HepG2 (cell line): ENCODE measurements around the gene ERF. TPM values are rescaled to one million over a fixed set of nuclear protein-coding genes. Genes with fewer than 3 reads are reported as not detected.

Experiments
- ATAC-seq: fragments of 200-7000 bp; cut with Tn5 transposase; 3 replicates; pipeline ENCODE4 v1.9.1; 2020; ENCODE audit warnings: mild to moderate bottlenecking, moderate library complexity
- BruUV-seq: library from RNA; stranded (reverse); fragments of 400-500 nt; replicated peaks from 2 replicates; lab custom pipeline; 2021; lab: Mats Ljungman, UMichigan
- CTCF ChIA-PET: fragments of 300-600 bp; formaldehyde crosslinking; extraction: SDS; loops from one replicate; lab custom pipeline; 2021; ENCODE audit warnings: low total read pairs, inconsistent platforms, low intra/inter-chr PET ratio; lab: Yijun Ruan, JAX
- POLR2A ChIA-PET: fragments of 350-600 bp; sonication (Branson Sonifier 250); formaldehyde crosslinking; loops from one replicate; lab custom pipeline; 2020; ENCODE audit warnings: antibody characterized with exemption, inconsistent platforms; lab: Yijun Ruan, JAX
- DNase-seq: peaks from one replicate; pipeline ENCODE4 v3.0.0-alpha.2; 2015; ENCODE audit warnings: low spot score
- FAIRE-seq: peaks from 3 replicates; lab custom pipeline; 2011; peaks lifted over from hg19 to GRCh38; lab: Jason Lieb, UNC
- H2AFZ ChIP-seq: one replicate; pipeline ENCODE4 v1.6.1; 2011; ENCODE audit warnings: low read length, inconsistent platforms
- H3K27ac ChIP-seq: fragments of 300-600 bp; 3 replicates; pipeline ENCODE4 v1.8.0; 2011; ENCODE audit warnings: mixed run types, mild to moderate bottlenecking, mixed read lengths, low read length, inconsistent platforms; ENCODE audit not compliant: insufficient read depth; ENCODE audit errors: extremely low read length
- H3K27me3 ChIP-seq, 2 experiments: fragments of 200-600 bp in 1 of 2; 2 replicates in 1 of 2; 3 replicates in 1 of 2; pipeline versions ENCODE4 v1.6.0 to v1.8.0; 2011; ENCODE audit warnings: low read length in 2 of 2, mild to moderate bottlenecking in 2 of 2, moderate library complexity in 2 of 2, inconsistent platforms in 1 of 2; ENCODE audit not compliant: insufficient read depth in 2 of 2, control insufficient read depth in 1 of 2
- H3K36me3 ChIP-seq, 2 experiments: fragments of 200-600 bp in 1 of 2; replicated peaks in 1 of 2; 2 replicates in 1 of 2; 3 replicates in 1 of 2; pipeline versions ENCODE4 v1.5.1 to v1.8.0; 2011; ENCODE audit warnings: low read length in 2 of 2, inconsistent platforms in 1 of 2; ENCODE audit not compliant: insufficient read depth in 2 of 2, control insufficient read depth in 1 of 2
- H3K4me1 ChIP-seq: 2 replicates; pipeline ENCODE4 v1.5.1; 2012; ENCODE audit warnings: low read length, inconsistent platforms; ENCODE audit not compliant: insufficient read depth
- H3K4me2 ChIP-seq: 2 replicates; pipeline ENCODE4 v1.6.0; 2011; ENCODE audit warnings: low read depth, low read length, inconsistent platforms
- H3K4me3 ChIP-seq, 3 experiments: fragments of 200-600 bp in 1 of 3; sonication (generic), shearing (Covaris generic) in 1 of 3; replicated peaks in 1 of 3; 2 replicates each; pipeline ENCODE4 v1.5.1; 2011 to 2016; ENCODE audit warnings: low read length in 3 of 3, inconsistent platforms in 2 of 3, low read depth in 2 of 3, mild to moderate bottlenecking in 2 of 3, control low read depth in 1 of 3, mixed read lengths in 1 of 3; ENCODE audit not compliant: insufficient read depth in 1 of 3
- H3K79me2 ChIP-seq: one replicate; pipeline ENCODE4 v1.6.1; 2011; ENCODE audit warnings: low read length, inconsistent platforms; ENCODE audit not compliant: insufficient read depth
- H3K9ac ChIP-seq: 2 replicates; pipeline ENCODE4 v1.6.0; 2011; ENCODE audit warnings: mild to moderate bottlenecking, low read depth, low read length, inconsistent platforms; ENCODE audit not compliant: insufficient read depth
- H3K9me3 ChIP-seq: 2 replicates; pipeline ENCODE4 v1.5.1; 2012; ENCODE audit warnings: mild to moderate bottlenecking, low read length
- H4K20me1 ChIP-seq: 2 replicates; pipeline ENCODE4 v1.6.0; 2011; ENCODE audit warnings: inconsistent platforms, mild to moderate bottlenecking, low read length, moderate library complexity; ENCODE audit not compliant: insufficient read depth
- ARID5B ChIP-seq: IDR thresholded peaks from 2 replicates; pipeline ENCODE4 v1.4.0; 2020; ENCODE audit warnings: mild to moderate bottlenecking, missing genetic modification reagents
- CTCF ChIP-seq: sonication (generic); formaldehyde crosslinking; IDR thresholded peaks from 2 replicates; pipeline ENCODE4 v1.5.0; 2020; ENCODE audit warnings: mild to moderate bottlenecking, missing genetic modification reagents, moderate library complexity
- FOXO4 ChIP-seq: sonication (generic); formaldehyde crosslinking; conservative IDR thresholded peaks from 2 replicates; pipeline ENCODE4 v1.8.1; 2023; ENCODE audit warnings: missing genetic modification reagents
- KMT2A ChIP-seq: sonication (generic); formaldehyde crosslinking; IDR thresholded peaks from 2 replicates; pipeline ENCODE4 v1.4.0; 2020; ENCODE audit warnings: missing genetic modification reagents
- NFATC3 ChIP-seq: sonication (generic); formaldehyde crosslinking; IDR thresholded peaks from 2 replicates; pipeline ENCODE4 v1.5.1; 2020; ENCODE audit warnings: mild to moderate bottlenecking, missing genetic modification reagents
- PREB ChIP-seq: sonication (generic); formaldehyde crosslinking; IDR thresholded peaks from 2 replicates; pipeline ENCODE4 v1.4.0; 2020; ENCODE audit warnings: missing genetic modification reagents
- SETDB1 ChIP-seq: sonication (generic); formaldehyde crosslinking; IDR thresholded peaks from 2 replicates; pipeline ENCODE4 v1.5.1; 2020; ENCODE audit warnings: missing genetic modification reagents, mild to moderate bottlenecking, borderline replicate concordance
- ZNF687 ChIP-seq: sonication (generic); formaldehyde crosslinking; IDR thresholded peaks from 2 replicates; pipeline ENCODE4 v1.5.1; 2020; ENCODE audit warnings: mild to moderate bottlenecking, missing genetic modification reagents, moderate library complexity
- ZNF740 ChIP-seq: sonication (generic); formaldehyde crosslinking; IDR thresholded peaks from 2 replicates; pipeline ENCODE4 v1.4.0; 2020; ENCODE audit warnings: missing genetic modification reagents
- WGBS: methylation state at CpG from one replicate; pipeline ENCODE4 v1.1.6; 2017; ENCODE audit warnings: low lambda C conversion rate; 5-methylcytosine and 5-hydroxymethylcytosine counted together
- in situ Hi-C: cut with HindIII; loops from 2 replicates; pipeline ENCODE4 v1.10.0; 2017; ENCODE audit warnings: low pct_unique_long_range_greater_than_20kb; ENCODE audit not compliant: extremely low pct_ligation_motif_present
- intact Hi-C: fragments of 100-400 bp; cut with micrococcal nuclease; formaldehyde crosslinking; loops from one replicate; pipeline ENCODE4 v1.10.0; 2022; ENCODE audit not compliant: unreplicated experiment
- polyA plus RNA-seq, 8 experiments: library from polyadenylated mRNA; depleted of rRNA in 3 of 8; stranded (reverse) in 7 of 8; unstranded in 1 of 8; fragments of >200 nt; fragmentation: Illumina TruSeq in 4 of 8; extraction: Trizol in 4 of 8; gene quantifications; 2 replicates each; pipeline versions ENCODE4 v1.2.1 to v1.2.3, GENCODE V29; 2011 to 2016; ENCODE audit warnings: low read depth in 4 of 8, missing spikeins in 1 of 8, mixed read lengths in 1 of 8; ENCODE audit not compliant: insufficient read depth in 1 of 8
- total RNA-seq, 5 experiments: library from RNA; depleted of rRNA; stranded (reverse); fragments of >200 nt; fragmentation: Illumina TruSeq; extraction: Trizol; gene quantifications; 2 replicates each; pipeline ENCODE4 v1.2.3, GENCODE V29; 2016; ENCODE audit warnings: low read depth in 1 of 5

ERF gene
- total and polyA plus RNA-seq, 2 of the 13 experiments (the other 11 are each of a cell fraction or from before 2014, with no cell fraction given): 67.1 to 69.9 TPM

- Histone ChIP-seq H3K4me3 (no peak overlapping the region), H3K27me3 (no peaks in the 10 kb centered on the region), H3K4me2 (no peak overlapping the region; the same call in 1 of the 2 replicates), H3K9ac (0 out of 2 replicates have a peak overlapping the region, but pooled peaks have one; percentile 3), H3K4me1 (peaks cover 45% of the 10 kb centered on the region), H3K36me3 (peaks cover 5 to 16% of the 10 kb centered on the region in 2 experiments; a peak in 3 of 5 replicates), H2AFZ (no peak overlapping the region), H4K20me1 (no peaks in the 10 kb centered on the region), H3K79me2 (peaks cover 5% of the 10 kb centered on the region), H3K9me3 (no peaks in the 10 kb centered on the region), H3K27ac (peak overlapping the region; percentile 27)
- FAIRE-seq: no peak
- WGBS: 80% methylated on average over 9 of the region's 10 CpGs
- no peak for ATAC-seq
- in situ Hi-C loops: no loop called here
- intact Hi-C loops: loop anchor here (2.0 kb wide), 1 partner anchor 57 kb away; the partner anchor contains the start of gene ZNF526
- no TSS peak for BruUV-seq
- no peak for DNase-seq
- CTCF ChIA-PET: interaction anchor here (1.2 kb wide), 1 partner anchor 31 kb away, joined by 3 read pairs; no protein-coding TSS in a partner anchor
- POLR2A ChIA-PET: interaction anchor here (2.2 to 7.4 kb wide), 2 partner anchors 22 to 32 kb away, joined by 11 to 117 read pairs; partner anchors contain the start of gene GSK3A
- TF ChIP-seq CTCF (CRISPR knock-in tag): 0 out of 2 replicates have a peak, but pooled peaks have one; percentile 11
- TF ChIP-seq ZNF687 (CRISPR knock-in tag): peak; percentile 31; the same call in 1 of the 2 replicates
- TF ChIP-seq KMT2A (CRISPR knock-in tag): no peak
- TF ChIP-seq SETDB1 (CRISPR knock-in tag): no peak
- no peak for TF ChIP-seq FOXO4 (CRISPR knock-in tag)
- TF ChIP-seq NFATC3: no peak
- TF ChIP-seq ARID5B (CRISPR knock-in tag): no peak
- no peak for TF ChIP-seq ZNF740 (CRISPR knock-in tag)
- TF ChIP-seq PREB (CRISPR knock-in tag): no peak
Measured at GRCh38 chr19:42277821-42278451, 23.0 kb upstream of the ERF start.
